CD4-positive, alpha-beta T cell treated with Interleukin-21 for 1 hour (primary cell): Measurements from ENCODE around the gene SERTAD3.
A peak's percentile ranks its signal among the peaks of the same experiment; 100 is the strongest.
"Not testable (repeated sequence)": the region's sequence is repeated elsewhere in the genome, so short reads cannot be mapped to it uniquely, and the experiment has no call there.

ENCODE experiments used
- DNase-seq: peaks from one replicate; pipeline ENCODE4 v3.0.0-alpha.2; 2020

The SERTAD3 gene

DNA sequence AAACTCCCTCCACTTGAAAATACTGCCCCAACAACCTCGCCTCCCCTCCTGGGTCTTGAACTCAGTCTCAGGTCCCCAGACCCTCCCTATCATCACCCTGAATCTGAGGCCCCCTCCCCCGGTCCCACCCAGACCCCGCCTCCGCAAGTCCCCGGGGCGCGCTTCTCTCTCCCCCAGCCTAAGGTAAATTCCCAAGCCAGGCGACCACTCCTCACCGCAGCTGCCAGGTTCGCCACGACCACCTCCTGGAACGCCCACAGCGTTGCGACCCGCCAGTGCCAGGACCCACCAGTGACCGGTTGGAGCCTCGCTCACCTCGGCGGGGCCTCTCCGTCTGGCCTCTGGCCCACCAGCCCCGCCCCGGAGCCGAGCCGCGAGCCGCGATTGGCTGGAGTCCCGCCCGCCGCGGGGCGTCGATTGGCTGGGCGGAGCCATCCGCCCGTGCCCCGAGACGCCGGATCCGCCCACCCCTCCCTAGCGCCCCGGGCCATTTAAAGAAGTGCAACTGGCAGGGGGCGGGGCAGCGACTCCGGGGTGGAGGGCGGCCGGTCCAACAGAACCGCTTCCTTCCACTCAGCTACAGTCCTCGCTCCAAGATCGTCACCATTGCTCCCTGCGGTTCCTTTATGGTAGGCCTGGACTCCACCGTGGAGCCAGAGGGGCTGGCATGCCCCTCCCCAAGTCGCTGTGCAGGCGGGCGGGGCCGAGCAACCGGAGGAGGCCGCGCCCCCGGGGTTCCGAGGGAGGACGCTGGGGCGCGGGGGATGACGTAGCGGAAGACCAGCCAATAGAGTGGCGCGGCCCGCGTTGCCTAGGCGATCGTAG, at the start of gene SERTAD3:
TSS of gene SERTAD3 (minus strand) at position 336 of the 825 bp plus-strand sequence. CDS start 2,255 bp downstream, outside the sequence.
- peak; percentile 96 for DNase-seq

GRCh38 chr19:40493778-40494177, 49.6 kb upstream of the SERTAD3 start:
- DNase-seq = no peak

DNA sequence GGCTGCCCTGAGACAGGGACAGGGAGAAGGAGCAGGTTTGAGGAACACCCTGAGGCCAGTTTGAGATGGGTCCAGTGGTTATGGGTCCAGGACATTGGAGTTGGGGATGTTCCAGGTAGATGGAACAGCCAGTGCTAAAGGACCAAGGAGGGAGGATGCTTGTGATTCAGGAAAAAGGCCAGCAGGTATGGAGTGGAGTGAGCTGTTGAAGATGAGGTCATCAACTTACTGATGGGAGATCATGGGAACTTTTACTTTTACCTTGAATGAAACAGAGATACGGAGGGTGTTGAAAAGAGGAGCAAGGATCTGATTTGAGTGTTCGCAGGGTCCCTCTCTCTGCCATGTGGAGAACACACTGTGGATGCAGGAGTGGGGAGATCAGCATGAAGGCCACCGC, 48.1 kb upstream of the SERTAD3 start:
- no peak for DNase-seq

DNA sequence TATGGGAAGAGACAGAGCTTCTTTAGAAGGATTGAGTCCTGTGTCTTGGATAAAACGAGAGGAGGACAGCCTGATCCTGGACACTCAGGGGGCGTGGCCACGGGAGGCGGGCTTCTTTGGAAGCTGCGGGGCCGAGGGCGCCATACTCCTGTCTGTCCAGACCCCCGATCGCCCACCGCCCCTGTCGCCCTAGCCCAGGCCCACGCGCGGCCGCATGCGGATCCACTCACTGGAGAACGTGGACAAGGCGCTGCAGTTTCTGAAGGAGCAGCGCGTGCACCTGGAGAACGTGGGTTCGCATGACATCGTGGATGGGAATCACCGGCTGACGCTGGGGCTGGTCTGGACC, 45.7 kb upstream of the SERTAD3 start:
- no peak for DNase-seq

DNA sequence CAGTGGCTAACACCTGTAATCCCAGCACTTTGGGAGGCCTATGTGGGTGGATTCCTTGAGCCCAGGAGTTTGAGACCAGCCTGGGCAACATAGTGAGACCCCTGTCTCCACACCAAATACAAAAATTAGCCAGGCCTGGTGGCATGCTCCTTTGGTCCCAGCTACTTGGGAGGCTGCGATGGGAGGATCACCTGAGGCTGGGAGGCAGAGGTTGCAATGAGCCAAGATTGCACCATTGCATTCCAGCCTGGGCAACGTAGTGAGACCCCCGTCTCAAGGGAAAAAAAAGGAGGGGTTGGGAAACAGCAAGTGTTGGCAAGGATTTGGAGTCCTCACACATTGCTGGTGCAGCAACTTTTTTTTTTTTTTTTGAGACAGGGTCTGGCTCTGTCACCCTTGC, 41.9 kb upstream of the SERTAD3 start:
- no peak for DNase-seq

DNA sequence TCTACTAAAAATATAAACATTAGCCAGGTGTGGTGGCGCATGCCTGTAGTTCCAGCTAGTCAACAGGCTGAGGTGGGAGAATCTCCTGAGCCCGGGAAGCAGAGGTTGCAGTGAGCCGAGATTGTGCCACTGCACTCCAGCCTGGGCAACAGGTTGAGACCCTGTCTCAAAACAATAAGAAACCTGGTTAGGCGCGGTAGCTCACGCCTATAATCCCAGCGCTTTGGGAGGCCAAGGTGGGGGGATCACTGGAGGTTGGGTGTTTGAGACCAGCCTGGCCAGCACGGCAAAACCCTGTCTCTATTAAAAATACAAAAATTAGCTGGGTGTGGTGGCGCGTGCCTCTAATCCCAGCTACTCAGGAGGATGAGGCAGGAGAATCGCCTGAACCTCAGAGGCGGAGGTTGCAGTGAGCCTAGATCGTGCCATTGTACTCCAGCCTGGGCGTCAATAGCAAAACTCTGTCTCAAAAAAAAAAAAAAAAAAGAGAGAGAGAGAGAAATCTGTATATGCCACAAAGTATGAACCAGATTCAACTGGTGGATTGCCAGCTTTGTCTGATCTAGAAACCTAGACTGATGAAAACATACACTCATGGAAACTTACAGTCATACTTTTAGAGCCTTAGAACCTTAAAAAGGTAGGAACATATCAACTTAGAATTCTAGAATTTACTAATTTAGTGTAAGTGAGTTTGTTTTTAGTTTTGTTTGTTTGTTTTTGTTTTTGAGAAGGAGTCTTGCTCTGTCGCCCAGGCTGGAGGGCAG, 31.9 kb upstream of the SERTAD3 start:
- DNase-seq = not testable (repeated sequence)

- no peak for DNase-seq
These were observed 30.6 kb upstream of the SERTAD3 start for GRCh38 chr19:40474737-40475136.

- DNase-seq = no peak
These were observed 28.4 kb upstream of the SERTAD3 start for GRCh38 chr19:40472516-40472915.

DNA sequence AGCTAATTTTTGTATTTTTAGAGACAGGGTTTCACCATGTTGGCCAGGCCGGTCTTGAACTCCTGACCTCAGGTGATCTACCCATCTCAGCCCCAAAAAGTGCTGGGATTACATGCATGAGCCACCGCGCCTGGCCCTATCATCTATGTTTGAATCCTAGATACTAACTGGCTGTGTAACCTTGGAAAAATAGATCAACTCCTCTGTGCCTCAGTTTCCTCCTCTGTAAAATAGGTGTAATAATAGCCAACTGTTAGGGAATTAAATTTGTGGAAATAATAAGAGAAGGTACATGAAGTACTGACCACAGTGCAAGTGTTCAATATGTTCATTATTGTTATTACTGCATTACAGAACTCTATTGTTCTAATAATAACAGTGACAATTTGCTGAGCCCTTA, 27.0 kb upstream of the SERTAD3 start:
- DNase-seq = no peak

- DNase-seq = no peak
These were observed 24.9 kb upstream of the SERTAD3 start for GRCh38 chr19:40469011-40469410.

- no peak for DNase-seq
These were observed 23.0 kb upstream of the SERTAD3 start, which contains the start of gene SPTBN4 for GRCh38 chr19:40466985-40467734. Gene SPTBN4, plus strand, starts transcription at chr19:40467001. Its CDS starts 5,621 bp downstream, at chr19:40472622.

DNA sequence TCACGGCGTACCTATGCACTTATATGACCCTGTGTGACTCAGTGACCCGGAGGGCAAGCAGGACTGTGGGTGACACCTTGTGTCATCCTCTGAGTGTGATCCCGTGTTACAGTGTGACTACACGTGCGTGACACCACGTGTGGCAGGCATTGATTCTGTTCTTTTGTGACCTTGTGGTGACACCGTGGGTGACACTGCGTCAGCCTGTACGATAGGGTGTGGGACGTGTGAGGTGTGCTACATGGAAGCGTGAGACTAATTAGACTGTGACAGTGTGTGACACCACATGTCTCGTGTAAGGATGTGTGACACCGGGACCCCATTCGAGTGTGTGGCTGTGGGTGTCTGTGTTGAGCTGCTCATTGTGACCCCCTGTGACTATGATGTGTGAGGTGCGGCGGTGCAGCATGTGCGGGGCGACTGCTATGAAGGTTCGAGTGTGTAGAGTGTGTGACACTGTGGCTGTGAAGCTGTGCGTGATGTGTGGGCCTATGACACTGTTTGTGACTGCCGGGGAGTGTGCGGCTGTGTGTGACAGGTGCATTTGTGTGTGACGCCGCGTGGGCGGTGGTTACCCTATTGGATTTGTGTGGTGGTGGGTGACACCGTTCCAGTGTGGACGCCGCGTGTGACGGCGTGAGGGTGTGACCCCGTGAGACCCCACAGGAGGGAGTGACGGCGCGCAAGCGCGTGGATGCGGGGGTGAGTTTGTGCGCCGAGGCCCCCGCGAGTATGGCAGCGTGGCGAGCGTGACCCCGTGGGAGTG, 22.3 kb upstream of the SERTAD3 start:
- peak; percentile 86 for DNase-seq

- peak; percentile 100 for DNase-seq
These were observed 21.6 kb upstream of the SERTAD3 start, which contains the start of gene BLVRB for GRCh38 chr19:40465557-40466218. Gene BLVRB, minus strand, starts transcription at chr19:40465745. Its CDS starts 57 bp downstream, at chr19:40465688.

GRCh38 chr19:40465025-40465556, 21.0 kb upstream of the SERTAD3 start:
- DNase-seq = peak; percentile 53

DNA sequence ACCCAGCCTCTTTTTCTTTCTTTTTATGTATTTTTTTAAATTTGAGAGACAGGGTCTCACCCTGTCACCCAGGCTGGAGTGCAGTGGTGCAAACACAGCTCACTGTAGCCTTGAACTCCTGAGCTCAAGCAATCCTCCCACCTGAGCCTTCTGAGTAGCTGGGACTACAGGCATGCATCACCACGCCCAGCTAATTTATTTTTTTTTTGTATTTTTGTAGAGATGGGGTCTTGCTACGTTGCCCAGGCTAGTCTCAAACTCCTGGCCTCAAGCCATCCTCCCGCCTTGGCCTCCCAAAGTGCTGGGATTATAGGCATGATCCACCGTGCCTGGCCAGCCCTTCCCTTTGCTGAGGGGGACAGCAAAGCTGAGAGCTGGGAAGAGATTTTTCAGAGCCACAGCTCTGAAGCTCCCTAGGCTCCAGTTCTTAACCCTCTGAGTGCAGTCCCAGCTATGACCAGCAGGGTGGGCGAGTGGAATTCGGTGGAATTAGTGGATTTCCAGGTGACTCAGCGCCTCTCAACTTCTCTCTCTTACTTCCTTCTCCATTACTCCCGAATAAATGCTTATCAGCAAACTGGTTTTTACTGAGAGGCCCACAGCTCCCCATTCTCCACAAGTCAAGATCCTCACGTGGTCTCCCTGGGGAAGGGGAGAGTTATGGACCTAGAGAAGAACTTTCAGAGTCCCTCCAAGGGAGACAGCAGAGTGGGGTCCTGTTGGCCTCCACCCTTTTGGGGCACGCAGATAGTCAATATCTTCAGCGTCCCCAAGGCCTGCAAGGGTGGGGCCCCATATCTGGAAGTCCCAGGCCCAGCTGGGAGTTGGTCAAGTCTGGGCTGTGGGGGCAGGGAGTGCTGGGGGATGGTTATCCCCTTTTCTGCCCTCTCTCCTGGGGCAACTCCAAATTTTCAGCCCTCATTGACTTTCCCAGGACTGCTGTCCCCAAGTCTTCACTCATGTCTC, 20.2 kb upstream of the SERTAD3 start:
- DNase-seq = peak; percentile 76

- DNase-seq = not testable (repeated sequence)
These were observed 19.5 kb upstream of the SERTAD3 start for GRCh38 chr19:40463587-40464037.

- DNase-seq = no peak
These were observed 17.6 kb upstream of the SERTAD3 start for GRCh38 chr19:40461669-40462221.

- no peak for DNase-seq
These were observed 16.1 kb upstream of the SERTAD3 start for GRCh38 chr19:40460185-40460584.

DNA sequence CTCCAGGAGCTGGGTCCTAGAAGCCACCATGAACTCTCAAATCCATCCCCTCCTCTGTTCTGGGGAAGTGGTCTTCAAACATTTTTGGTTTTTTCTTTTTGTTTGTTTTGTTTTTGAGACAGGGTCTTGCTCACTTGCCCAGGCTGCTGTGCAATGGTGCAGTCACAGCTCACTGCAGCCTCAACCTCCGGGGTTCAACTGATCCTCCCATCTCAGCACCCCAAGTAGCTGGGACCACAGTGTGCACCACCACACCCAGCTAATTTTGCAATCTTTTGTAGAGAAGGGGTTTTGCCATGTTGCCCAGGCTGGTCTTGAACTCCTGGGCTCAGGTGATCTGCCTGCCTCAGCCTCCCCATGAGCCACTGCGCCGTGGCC, 14.5 kb upstream of the SERTAD3 start:
- no peak for DNase-seq
